HG02970 (cell line): ENCODE results near the gene GLB1L2.
"Not testable (repeated sequence)": the region's sequence is repeated elsewhere in the genome, so short reads cannot be mapped to it uniquely, and the experiment has no call there.

Experiments used
- ATAC-seq: cut with Tn5 transposase; IDR thresholded peaks from one replicate; pipeline ENCODE4 v1.9.1; 2021; ENCODE audit warnings: mild to moderate bottlenecking, moderate library complexity, moderate number of reproducible peaks; ENCODE audit not compliant: unreplicated experiment, low FRiP score

GLB1L2 gene

GRCh38 chr11:134322553-134322952, 9.2 kb upstream of the GLB1L2 start:
- no peak for ATAC-seq

GRCh38 chr11:134328433-134328832, 3.4 kb upstream of the GLB1L2 start:
- ATAC-seq: no peak

- no peak for ATAC-seq
These were observed 1.0 kb upstream of the GLB1L2 start for GRCh38 chr11:134330611-134331353.

GRCh38 chr11:134332189-134332631, 422 bp downstream of the GLB1L2 start:
- peak; percentile 23 for ATAC-seq

- ATAC-seq: no peak
These were observed 994 bp downstream of the GLB1L2 start for GRCh38 chr11:134332782-134333181.

GRCh38 chr11:134333312-134333711, 1.5 kb downstream of the GLB1L2 start:
- ATAC-seq: no peak

GRCh38 chr11:134333946-134334345, 2.2 kb downstream of the GLB1L2 start:
- ATAC-seq: no peak

GRCh38 chr11:134334796-134335571, 3.2 kb downstream of the GLB1L2 start:
- no peak for ATAC-seq

- no peak for ATAC-seq
These were observed 5.3 kb downstream of the GLB1L2 start for GRCh38 chr11:134337051-134337450.

GRCh38 chr11:134338068-134338467, 6.3 kb downstream of the GLB1L2 start:
- no peak for ATAC-seq

GRCh38 chr11:134338654-134339053, 6.9 kb downstream of the GLB1L2 start:
- no peak for ATAC-seq

GRCh38 chr11:134339756-134340155, 8.0 kb downstream of the GLB1L2 start:
- no peak for ATAC-seq

- no peak for ATAC-seq
These were observed 8.7 kb downstream of the GLB1L2 start for GRCh38 chr11:134340354-134340964.

- no peak for ATAC-seq
These were observed 10.2 kb downstream of the GLB1L2 start for GRCh38 chr11:134341805-134342571.

GRCh38 chr11:134342572-134343340, 11.0 kb downstream of the GLB1L2 start:
- ATAC-seq: no peak

- ATAC-seq: no peak
These were observed 11.9 kb downstream of the GLB1L2 start for GRCh38 chr11:134343646-134344045.

GRCh38 chr11:134344497-134345236, 12.9 kb downstream of the GLB1L2 start:
- ATAC-seq: not testable (repeated sequence)

GRCh38 chr11:134345237-134345550, 13.4 kb downstream of the GLB1L2 start:
- no peak for ATAC-seq
